DND-41 (cell line): Measurements from ENCODE around the gene FSD2.

Experiments
- CTCF ChIP-seq: IDR thresholded peaks from 2 replicates; pipeline ENCODE4 v1.5.1; 2012; ENCODE audit warnings: borderline replicate concordance, low read length, moderate library complexity, mild to moderate bottlenecking; ENCODE audit not compliant: poor library complexity, severe bottlenecking; ENCODE audit errors: extremely low read depth
- EZH2 ChIP-seq: IDR thresholded peaks from 3 replicates; pipeline ENCODE4 v1.6.1; 2012; ENCODE audit warnings: borderline replicate concordance, low read depth, mild to moderate bottlenecking, moderate library complexity, low read length, inconsistent platforms; ENCODE audit not compliant: severe bottlenecking

DNA sequence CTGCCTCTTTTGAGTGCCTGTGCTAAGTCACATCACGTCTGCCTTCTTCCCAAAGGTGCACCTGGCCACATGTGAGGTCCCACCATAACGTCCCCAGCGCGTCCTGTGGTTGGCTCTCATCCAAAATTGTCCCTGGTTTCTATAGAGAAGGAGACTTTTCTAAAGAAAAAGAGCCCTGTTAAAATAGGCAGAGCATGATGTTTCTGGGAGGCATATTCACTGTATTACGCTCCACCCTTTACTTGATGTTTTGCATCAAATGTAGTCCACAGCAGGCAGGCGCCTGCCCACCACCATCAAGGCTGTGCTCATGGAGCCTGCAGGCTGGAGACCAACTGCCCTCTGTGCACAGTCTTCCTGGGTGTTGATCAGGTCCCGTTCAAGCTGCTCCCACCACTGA is 39.8 kb upstream of the FSD2 start:
- TF ChIP-seq CTCF: no peak
- TF ChIP-seq EZH2: no peak
